NCI-H1436 treated with DMSO at 0.1 percent for 48 hours (cell line): ENCODE results near the gene SNAP47.

Source experiments
- DNase-seq: peaks from one replicate; lab custom pipeline; 2025; lab: John Stamatoyannopoulos, UW

SNAP47 gene

GRCh38 chr1:227785805-227786671 lies 50.8 kb downstream of the SNAP47 start:
- DNase-seq: no peak

GRCh38 chr1:227786673-227787512 lies 51.7 kb downstream of the SNAP47 start:
- DNase-seq: no peak

DNA sequence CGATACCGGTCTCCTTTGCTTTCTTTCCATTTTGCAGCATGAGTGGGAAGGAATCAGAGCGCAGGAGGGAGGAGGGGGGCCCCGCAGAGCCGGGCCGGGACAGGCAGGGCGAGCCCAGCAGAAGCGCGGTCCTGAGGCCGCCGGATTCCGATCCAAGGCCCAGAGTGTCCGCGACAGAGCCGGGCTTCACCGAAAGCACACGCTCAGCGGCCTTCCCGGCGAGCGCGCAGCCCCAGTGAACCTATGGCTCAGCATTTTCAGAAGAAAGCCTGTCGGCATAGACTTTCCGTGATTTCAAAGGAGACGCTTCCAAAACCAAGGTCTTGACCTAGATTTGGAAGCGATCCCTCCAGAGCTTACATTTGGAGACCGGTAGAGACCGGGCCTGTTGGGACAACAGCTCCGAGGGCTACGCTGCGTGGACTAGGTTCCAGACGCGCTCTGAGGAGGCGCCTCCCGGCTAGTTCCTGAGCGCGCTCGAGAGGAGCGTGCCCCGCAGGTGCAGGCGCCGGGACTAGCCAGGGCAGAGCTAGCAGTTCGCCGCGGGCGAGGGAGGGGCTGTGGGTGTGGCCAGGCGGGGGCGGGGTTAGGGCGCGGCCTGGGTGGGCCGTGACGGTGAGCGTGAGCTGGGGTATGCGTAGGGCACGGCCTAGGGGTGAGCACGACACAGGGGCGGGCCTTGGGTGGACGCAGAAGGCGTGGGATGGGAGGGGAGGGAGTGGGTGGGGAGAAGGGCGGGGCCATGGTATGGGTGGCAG lies 52.5 kb downstream of the SNAP47 start:
- DNase-seq: peak; percentile 44

GRCh38 chr1:227788271-227789083 lies 53.2 kb downstream of the SNAP47 start:
- DNase-seq: no peak

GRCh38 chr1:227789084-227790033 lies 54.1 kb downstream of the SNAP47 start:
- no peak for DNase-seq

- no peak for DNase-seq
Observed at GRCh38 chr1:227790034-227790400, 54.8 kb downstream of the SNAP47 start.

- DNase-seq: no peak
Observed at GRCh38 chr1:227790868-227791267, 55.6 kb downstream of the SNAP47 start.

GRCh38 chr1:227791425-227792143 lies 56.3 kb downstream of the SNAP47 start:
- no peak for DNase-seq

DNA sequence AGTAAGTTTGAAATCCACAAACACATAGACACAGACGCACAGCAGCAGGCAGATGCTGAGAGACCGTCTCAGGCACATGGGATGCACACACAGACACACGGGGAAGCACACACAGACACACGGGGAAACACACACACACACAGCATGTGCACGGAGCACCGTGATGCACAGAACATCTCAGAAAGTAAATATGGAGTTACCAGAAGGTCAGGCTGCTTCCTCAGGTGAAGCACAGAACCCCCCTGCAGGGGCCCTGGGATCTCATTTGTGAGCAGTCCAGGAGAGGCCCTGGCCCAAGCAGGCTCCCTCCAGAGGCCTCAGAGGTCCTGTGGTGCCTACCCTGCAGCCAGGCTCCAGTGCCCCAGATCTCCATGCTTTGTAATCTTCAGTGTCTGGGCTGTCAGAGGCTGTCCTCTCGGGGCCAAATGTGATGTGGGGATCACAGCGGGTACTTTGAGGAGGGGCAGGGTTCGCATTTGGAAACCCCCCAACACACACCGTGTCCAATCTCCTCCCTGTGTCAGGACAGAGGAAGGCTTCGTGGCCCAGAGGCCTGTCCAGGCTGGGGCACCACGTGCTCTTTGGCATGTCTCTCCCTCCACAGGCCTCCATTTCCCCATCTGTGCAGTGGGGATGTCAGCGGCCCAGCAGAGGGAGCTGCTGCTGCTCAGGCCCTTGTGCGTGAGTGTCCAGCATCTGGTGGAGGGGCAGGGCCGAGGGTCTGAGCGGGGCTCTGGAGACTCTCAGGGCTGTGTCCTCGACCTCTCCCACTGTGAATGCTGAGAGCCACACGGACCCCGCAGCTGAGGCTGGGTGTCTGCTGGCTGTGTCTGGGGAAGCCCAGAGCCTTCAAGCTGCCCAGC lies 57.2 kb downstream of the SNAP47 start:
- no peak for DNase-seq

DNA sequence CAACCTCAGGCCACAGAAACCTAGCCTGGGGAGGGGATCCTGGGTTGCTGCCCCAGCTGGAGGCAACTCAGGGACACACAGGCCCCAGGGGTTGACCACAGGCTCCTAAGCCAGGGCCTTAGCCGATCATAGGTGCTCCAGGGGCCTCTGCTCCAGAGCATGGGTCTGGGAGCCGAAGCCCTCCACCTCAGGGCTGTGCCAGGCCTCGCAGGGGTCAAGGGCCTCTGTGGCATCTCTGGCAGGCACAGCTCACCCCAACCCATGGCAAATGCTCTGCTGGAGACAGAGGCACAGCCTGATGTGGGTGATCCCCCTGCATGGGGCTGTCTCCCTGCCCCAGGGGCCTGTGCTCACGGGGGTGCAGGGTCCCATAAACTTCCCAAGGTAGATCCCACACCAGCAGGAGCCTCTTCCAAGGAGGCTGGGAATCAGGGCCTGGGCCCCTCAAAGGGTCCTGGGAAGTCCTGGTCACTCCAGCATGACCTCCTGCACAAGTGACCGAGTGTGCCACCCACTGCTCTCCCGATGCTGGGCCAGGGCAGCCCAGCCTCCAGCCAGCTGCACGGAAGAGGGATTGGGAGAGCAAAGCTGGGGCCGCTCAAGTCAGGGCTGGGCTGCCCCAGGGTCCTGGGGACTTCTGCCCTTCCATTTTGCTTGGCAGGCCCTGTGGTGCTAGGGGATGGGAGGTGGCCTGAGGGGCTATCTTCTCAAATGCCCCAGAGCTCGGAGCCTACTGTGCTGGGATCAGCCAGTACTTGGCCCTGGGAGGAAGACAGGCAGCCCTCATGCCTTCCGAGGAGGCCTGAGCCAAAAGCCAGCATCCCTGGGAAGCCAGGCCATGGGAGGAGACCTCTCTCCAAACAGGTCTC lies 58.1 kb downstream of the SNAP47 start:
- DNase-seq: no peak

DNA sequence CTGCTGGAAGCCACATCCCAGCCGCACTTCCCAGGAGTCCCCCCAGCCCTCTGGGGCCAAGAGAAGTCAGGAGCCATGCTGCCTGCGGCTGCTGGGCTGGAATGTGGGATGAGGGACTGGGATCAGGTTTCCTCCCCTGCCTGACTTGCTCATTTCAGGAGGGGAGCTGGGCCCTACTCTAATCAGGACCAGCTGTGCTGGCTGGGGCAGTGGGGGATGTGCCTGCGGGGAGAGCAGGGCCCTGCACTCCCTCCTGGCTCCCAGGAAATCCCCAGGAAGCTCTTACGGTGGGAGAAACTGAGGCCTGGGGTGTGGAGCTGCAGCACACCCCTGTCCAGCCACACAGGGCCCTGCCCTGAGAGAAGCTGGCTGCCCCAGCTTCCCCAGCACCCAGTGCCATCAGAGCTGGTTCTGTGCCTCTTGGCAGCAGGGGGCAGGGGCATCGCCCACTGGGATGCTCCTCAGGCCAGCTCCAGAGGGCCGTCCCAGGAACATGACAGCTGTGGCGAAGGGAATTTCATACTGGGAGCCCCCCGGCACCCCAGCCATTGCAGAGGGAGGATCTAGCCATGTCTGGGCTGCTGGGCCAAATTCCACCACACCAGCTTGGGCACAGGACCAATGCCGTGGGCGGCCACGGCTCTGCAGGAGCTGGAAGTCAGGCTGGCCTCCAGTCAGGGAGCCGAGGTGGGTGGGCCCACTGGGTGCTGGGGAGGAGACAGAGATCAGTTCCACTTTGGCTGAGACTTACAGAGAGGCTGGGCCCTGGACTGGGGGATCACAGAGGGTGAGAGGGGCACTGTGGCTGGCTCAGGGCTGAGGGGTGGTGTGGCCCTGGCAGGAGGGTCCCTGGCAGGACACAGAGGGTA lies 58.9 kb downstream of the SNAP47 start:
- DNase-seq: no peak

- DNase-seq: no peak
Observed at GRCh38 chr1:227794817-227795192, 59.6 kb downstream of the SNAP47 start.

DNA sequence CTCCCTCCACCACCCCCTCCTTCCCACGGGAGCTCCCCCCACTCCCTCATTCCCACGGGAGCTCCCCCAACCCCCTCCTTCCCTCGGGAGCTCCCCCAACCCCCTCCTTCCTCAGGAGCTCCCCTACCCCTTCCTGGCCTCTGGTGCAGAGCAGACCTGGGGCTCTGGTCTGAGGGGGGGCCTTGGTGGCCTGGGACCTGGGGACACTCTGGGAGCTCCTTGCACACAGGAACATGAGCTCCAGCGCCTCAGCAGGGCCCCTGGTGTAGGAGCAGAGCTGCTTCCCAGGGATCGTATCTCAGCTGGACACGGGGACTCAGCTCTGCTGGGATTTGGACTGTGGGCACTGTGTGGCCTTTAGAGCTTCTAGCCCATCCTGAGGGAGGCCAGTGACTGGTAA lies 60.5 kb downstream of the SNAP47 start:
- no peak for DNase-seq

- DNase-seq: no peak
Observed at GRCh38 chr1:227796359-227796915, 61.2 kb downstream of the SNAP47 start.

- DNase-seq: no peak
Observed at GRCh38 chr1:227797144-227797543, 61.9 kb downstream of the SNAP47 start.

GRCh38 chr1:227797625-227798024 lies 62.4 kb downstream of the SNAP47 start:
- no peak for DNase-seq
